HCT116 (cell line): ENCODE measurements around the gene GABRB3. TPM values are rescaled to one million over a fixed set of nuclear protein-coding genes. Genes with fewer than 3 reads are reported as not detected.

Experiments used
- ATAC-seq: fragments of 200-7000 bp; cut with Tn5 transposase; 2 replicates; pipeline ENCODE4 v1.9.1; 2020; ENCODE audit warnings: mild to moderate bottlenecking, moderate library complexity
- BruUV-seq: library from RNA; stranded (reverse); fragments of 400-500 nt; replicated peaks from 2 replicates; lab custom pipeline; 2021; lab: Mats Ljungman, UMichigan
- CTCF ChIA-PET: fragments of 300-600 bp; sonication (Branson Sonifier 250); formaldehyde crosslinking; loops from one replicate; lab custom pipeline; 2021; ENCODE audit warnings: antibody characterized with exemption; lab: Charles Lee
- POLR2A ChIA-PET: fragments of 300-600, 350-600 bp; sonication (Branson Sonifier 250); formaldehyde crosslinking; loops from one replicate; lab custom pipeline; 2021; ENCODE audit warnings: antibody characterized with exemption; lab: Charles Lee
- RAD21 ChIA-PET, 2 experiments: fragments of 300-600 bp; sonication (Branson Sonifier 250); formaldehyde crosslinking; loops; one replicate each; lab custom pipeline; 2023; ENCODE audit warnings: low total read pairs in 2 of 2; ENCODE audit not compliant: uncharacterized antibody in 2 of 2, unreplicated experiment in 2 of 2, low non-redundant PET in 1 of 2; lab: Charles Lee
- DNase-seq: peaks from one replicate; pipeline ENCODE4 v3.0.0-alpha.2; 2010; ENCODE audit warnings: low read depth, low spot score
- H2AFZ ChIP-seq: fragments of 200-600 bp; shearing (Covaris generic), sonication (generic); 2 replicates; pipeline ENCODE4 v1.6.1; 2017; ENCODE audit warnings: low read depth, mixed run types, mixed read lengths, antibody characterized with exemption, low read length; ENCODE audit not compliant: poor library complexity, severe bottlenecking
- H3K27ac ChIP-seq: 2 replicates; pipeline ENCODE4 v1.5.1; 2012; ENCODE audit warnings: low read depth, low read length
- H3K27me3 ChIP-seq: fragments of 200-600 bp; sonication (generic); 2 replicates; pipeline ENCODE4 v1.6.1; 2016; ENCODE audit warnings: mixed run types, low read length, mixed read lengths; ENCODE audit not compliant: insufficient read depth
- H3K36me3 ChIP-seq, 2 experiments: fragments of 200-500 bp in 1 of 2; fragments of 200-600 bp in 1 of 2; sonication (Bioruptor generic) in 1 of 2; sonication (generic) in 1 of 2; 2 replicates each; pipeline versions ENCODE4 v1.5.1 to v1.6.1; 2014 to 2016; ENCODE audit warnings: low read length in 2 of 2, inconsistent platforms in 1 of 2, mixed read lengths in 1 of 2, mixed run types in 1 of 2; ENCODE audit not compliant: insufficient read depth in 2 of 2, control insufficient read depth in 1 of 2
- H3K4me1 ChIP-seq, 2 experiments: fragments of 200-600 bp in 1 of 2; sonication (generic) in 1 of 2; 2 replicates each; pipeline versions ENCODE4 v1.5.1 to v1.6.1; 2012 to 2017; ENCODE audit warnings: low read length in 2 of 2, inconsistent platforms in 1 of 2, mild to moderate bottlenecking in 1 of 2, mixed read lengths in 1 of 2, mixed run types in 1 of 2, moderate library complexity in 1 of 2; ENCODE audit not compliant: insufficient read depth in 2 of 2, control insufficient read depth in 1 of 2
- H3K4me2 ChIP-seq: fragments of 200-600 bp; sonication (generic); 2 replicates; pipeline ENCODE4 v1.6.1; 2017; ENCODE audit warnings: mixed run types, low read length, mixed read lengths
- H3K4me3 ChIP-seq, 2 experiments: fragments of 200-600 bp in 1 of 2; sonication (generic) in 1 of 2; replicated peaks in 1 of 2; 2 replicates each; pipeline ENCODE4 v1.5.1; 2011 to 2016; ENCODE audit warnings: low read length in 2 of 2, control low read depth in 1 of 2, low read depth in 1 of 2, mild to moderate bottlenecking in 1 of 2, mixed read lengths in 1 of 2, mixed run types in 1 of 2
- H3K79me2 ChIP-seq: fragments of 200-600 bp; sonication (generic); 2 replicates; pipeline ENCODE4 v1.6.1; 2017; ENCODE audit warnings: mild to moderate bottlenecking, mixed run types, low read length, moderate library complexity, mixed read lengths; ENCODE audit not compliant: insufficient read depth
- H3K9ac ChIP-seq: fragments of 200-600 bp; sonication (generic); 2 replicates; pipeline ENCODE4 v1.6.1; 2016; ENCODE audit warnings: low read length, mixed read lengths
- H3K9me2 ChIP-seq: fragments of 200-600 bp; sonication (generic), shearing (Covaris generic); 2 replicates; pipeline ENCODE4 v1.6.1; 2017; ENCODE audit warnings: mixed run types, mild to moderate bottlenecking, moderate library complexity; ENCODE audit not compliant: insufficient read depth
- H3K9me3 ChIP-seq, 2 experiments: fragments of 200-500 bp in 1 of 2; fragments of 200-600 bp in 1 of 2; sonication (Bioruptor generic) in 1 of 2; sonication (generic) in 1 of 2; 2 replicates each; pipeline ENCODE4 v1.6.1; 2014 to 2017; ENCODE audit warnings: low read length in 2 of 2, mixed read lengths in 2 of 2, inconsistent platforms in 1 of 2, low read depth in 1 of 2, mild to moderate bottlenecking in 1 of 2, mixed run types in 1 of 2, moderate library complexity in 1 of 2; ENCODE audit not compliant: control insufficient read depth in 1 of 2, insufficient read depth in 1 of 2
- H4K20me1 ChIP-seq: fragments of 200-600 bp; sonication (generic), shearing (Covaris generic); 2 replicates; pipeline ENCODE4 v1.6.1; 2017; ENCODE audit warnings: mixed run types, mild to moderate bottlenecking, moderate library complexity; ENCODE audit not compliant: insufficient read depth
- CEBPB ChIP-seq: IDR thresholded peaks from 2 replicates; pipeline ENCODE4 v1.6.1; 2012; ENCODE audit warnings: low read depth
- EGR1 ChIP-seq: IDR thresholded peaks from 2 replicates; pipeline ENCODE4 v1.6.1; 2012; ENCODE audit warnings: low read depth
- FOSL1 ChIP-seq: IDR thresholded peaks from 2 replicates; pipeline ENCODE4 v1.6.1; 2012; ENCODE audit warnings: low read depth
- JUND ChIP-seq: IDR thresholded peaks from 2 replicates; pipeline ENCODE4 v1.6.1; 2012
- POLR2AphosphoS5 ChIP-seq: IDR thresholded peaks from 2 replicates; pipeline ENCODE4 v1.6.1; 2011; ENCODE audit warnings: mild to moderate bottlenecking, low read depth, low read length, moderate library complexity
- RAD21 ChIP-seq: IDR thresholded peaks from 2 replicates; pipeline ENCODE4 v1.6.1; 2012; ENCODE audit warnings: low read depth, mild to moderate bottlenecking
- SIN3A ChIP-seq: IDR thresholded peaks from 2 replicates; pipeline ENCODE4 v1.6.1; 2012; ENCODE audit warnings: low read depth
- SP1 ChIP-seq: IDR thresholded peaks from 2 replicates; pipeline ENCODE4 v1.6.1; 2012; ENCODE audit warnings: low read depth
- ZBTB33 ChIP-seq: IDR thresholded peaks from 2 replicates; pipeline ENCODE4 v1.6.1; 2011; ENCODE audit warnings: mild to moderate bottlenecking, low read length, moderate library complexity; ENCODE audit not compliant: insufficient replicate concordance; ENCODE audit errors: extremely low read depth
- intact Hi-C: fragments of 100-400 bp; cut with micrococcal nuclease; formaldehyde crosslinking; loops from 2 replicates; pipeline ENCODE4 v1.10.0; 2022
- total RNA-seq: library from RNA; stranded (reverse); gene quantifications from one replicate; pipeline ENCODE4 v1.2.1, GENCODE V29; 2021; ENCODE audit not compliant: unreplicated experiment
- TF ChIP-seq, protein P1 (sequence below): IDR thresholded peaks from 2 replicates; pipeline ENCODE4 v1.6.1; 2012

The GABRB3 gene
- total RNA-seq, 1 experiment from 2014 or later = 0.52 TPM

GRCh38 chr15:26635614-26636013 is 137.3 kb downstream of the GABRB3 start:
- POLR2A ChIA-PET = no interaction called here
- BruUV-seq = no TSS peak
- H3K27ac ChIP-seq = no peak overlapping the region

More at GRCh38 chr15:26635614-26636013, 137.3 kb downstream of the GABRB3 start:
- Histone ChIP-seq H3K79me2 (no peaks in the 10 kb centered on the region), H3K9ac (no peak overlapping the region), H3K27me3 (no peaks in the 10 kb centered on the region), H2AFZ (no peak overlapping the region), H3K4me3 (no peak overlapping the region), H4K20me1 (no peaks in the 10 kb centered on the region), H3K4me2 (no peak overlapping the region), H3K36me3 (no peaks in the 10 kb centered on the region), H3K9me3 (peaks cover 5 to 56% of the 10 kb centered on the region in 2 experiments; a peak in 2 of 4 replicates), H3K4me1 (no peaks in the 10 kb centered on the region), H3K9me2 (no peaks in the 10 kb centered on the region)
- no peak for TF ChIP-seq SP1
- no peak for TF ChIP-seq FOSL1
- TF ChIP-seq CEBPB = no peak
- TF ChIP-seq ZBTB33 = no peak
- TF ChIP-seq RAD21 = no peak
- no peak for TF ChIP-seq SIN3A
- TF ChIP-seq JUND = no peak
- TF ChIP-seq, protein P1, sequence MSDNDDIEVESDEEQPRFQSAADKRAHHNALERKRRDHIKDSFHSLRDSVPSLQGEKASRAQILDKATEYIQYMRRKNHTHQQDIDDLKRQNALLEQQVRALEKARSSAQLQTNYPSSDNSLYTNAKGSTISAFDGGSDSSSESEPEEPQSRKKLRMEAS = no peak
- no peak for TF ChIP-seq EGR1
- TF ChIP-seq POLR2AphosphoS5 = no peak
- ATAC-seq = no peak
- ChIA-PET RAD21 (no interaction called here), CTCF (no interaction called here)
- intact Hi-C loops = no loop called here
- no peak for DNase-seq
